ENCODE measurements around the gene KRT71. TPM values are rescaled to one million over a fixed set of nuclear protein-coding genes. Genes with fewer than 3 reads are reported as not detected.

KRT71 gene
- total RNA-seq, 4 donors from 2014 or later: not detected

GRCh38 chr12:52591521-52591920 is 38.6 kb upstream of the KRT71 start:
- no peak for ATAC-seq (ENCODE audit: low FRiP score)
- DNase-seq (ENCODE audit: low spot score): no peak
- no peak for TF ChIP-seq CTCF (IDR thresholded peaks at IDR 0.05)

GRCh38 chr12:52590021-52590420 is 37.1 kb upstream of the KRT71 start:
- TF ChIP-seq CTCF (IDR thresholded peaks at IDR 0.05): no peak
- ATAC-seq (ENCODE audit: low FRiP score) (no peak), DNase-seq (ENCODE audit: low spot score) (no peak)

- no peak for ATAC-seq (ENCODE audit: low FRiP score)
- no peak for TF ChIP-seq CTCF (IDR thresholded peaks at IDR 0.05)
- no peak for DNase-seq (ENCODE audit: low spot score)
Measured at GRCh38 chr12:52587563-52587962, 34.6 kb upstream of the KRT71 start.

GRCh38 chr12:52585946-52586345 is 33.0 kb upstream of the KRT71 start:
- no peak for ATAC-seq (ENCODE audit: low FRiP score)
- DNase-seq (ENCODE audit: low spot score): no peak
- TF ChIP-seq CTCF (IDR thresholded peaks at IDR 0.05): no peak

GRCh38 chr12:52585066-52585465 is 32.1 kb upstream of the KRT71 start:
- DNase-seq (ENCODE audit: low spot score): no peak
- no peak for ATAC-seq (ENCODE audit: low FRiP score)
- TF ChIP-seq CTCF (IDR thresholded peaks at IDR 0.05): no peak

- DNase-seq (ENCODE audit: low spot score): no peak
- no peak for TF ChIP-seq CTCF (IDR thresholded peaks at IDR 0.05)
Measured at GRCh38 chr12:52584156-52584682, 31.3 kb upstream of the KRT71 start.

GRCh38 chr12:52582971-52583456 is 30.1 kb upstream of the KRT71 start:
- peak in 1 of 3 donors; percentile 32 for TF ChIP-seq CTCF (IDR thresholded peaks at IDR 0.05)
- ATAC-seq (ENCODE audit: low FRiP score) (peak; percentile 87), DNase-seq (ENCODE audit: low spot score) (peak; percentile 52)

More at GRCh38 chr12:52584156-52584682, 31.3 kb upstream of the KRT71 start:
- ATAC-seq (ENCODE audit: low FRiP score): no peak

Data from omental fat pad (tissue), 4 donors.